NAMALWA (cell line): ENCODE data around the gene GTF2F1.
"Not testable (repeated sequence)": the region's sequence is repeated elsewhere in the genome, so short reads cannot be mapped to it uniquely, and the experiment has no call there.

ENCODE experiments used
- DNase-seq: peaks from one replicate; pipeline ENCODE4 v3.0.0-alpha.2; 2015; ENCODE audit warnings: low spot score

Gene GTF2F1

DNA sequence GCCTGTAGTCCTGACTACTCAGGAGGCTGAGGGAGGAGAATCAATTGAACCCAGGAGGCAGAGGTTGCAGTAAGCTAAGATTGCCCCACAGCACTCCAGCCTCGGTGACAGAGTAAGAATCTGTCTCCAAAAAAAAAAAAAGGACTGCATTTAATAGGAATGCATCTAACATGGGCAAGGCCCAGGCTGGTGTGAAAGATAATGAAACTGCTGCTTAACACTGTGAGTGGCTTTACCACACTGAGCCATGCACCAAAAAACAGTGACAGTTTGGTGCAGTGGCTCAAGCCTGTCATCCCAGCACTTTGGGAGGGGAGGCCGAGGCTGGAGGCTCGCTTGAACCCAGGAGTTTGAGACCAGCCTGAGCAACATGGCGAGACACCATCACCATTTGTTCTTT is 8.6 kb downstream of the GTF2F1 start:
- DNase-seq = no peak

DNA sequence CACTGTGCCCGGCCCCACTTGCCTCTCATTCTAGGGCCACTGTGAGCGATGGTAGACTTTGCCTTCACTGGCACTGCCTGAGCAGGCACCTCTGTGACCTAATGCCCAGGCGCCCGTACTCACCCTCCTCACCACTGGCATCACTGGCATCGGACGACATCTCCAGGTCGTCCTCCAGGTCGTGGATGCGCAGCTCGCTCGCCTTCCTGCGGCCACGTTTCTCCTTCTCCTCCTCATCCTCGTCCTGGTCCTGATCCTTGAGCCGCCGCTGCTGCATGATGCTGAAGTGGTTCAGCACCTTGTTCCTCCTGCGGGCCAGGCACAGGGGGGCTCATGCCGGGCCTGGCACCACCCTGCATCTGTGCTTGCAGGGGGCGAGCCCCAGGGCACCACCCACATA is 9.8 kb downstream of the GTF2F1 start:
- no peak for DNase-seq

DNA sequence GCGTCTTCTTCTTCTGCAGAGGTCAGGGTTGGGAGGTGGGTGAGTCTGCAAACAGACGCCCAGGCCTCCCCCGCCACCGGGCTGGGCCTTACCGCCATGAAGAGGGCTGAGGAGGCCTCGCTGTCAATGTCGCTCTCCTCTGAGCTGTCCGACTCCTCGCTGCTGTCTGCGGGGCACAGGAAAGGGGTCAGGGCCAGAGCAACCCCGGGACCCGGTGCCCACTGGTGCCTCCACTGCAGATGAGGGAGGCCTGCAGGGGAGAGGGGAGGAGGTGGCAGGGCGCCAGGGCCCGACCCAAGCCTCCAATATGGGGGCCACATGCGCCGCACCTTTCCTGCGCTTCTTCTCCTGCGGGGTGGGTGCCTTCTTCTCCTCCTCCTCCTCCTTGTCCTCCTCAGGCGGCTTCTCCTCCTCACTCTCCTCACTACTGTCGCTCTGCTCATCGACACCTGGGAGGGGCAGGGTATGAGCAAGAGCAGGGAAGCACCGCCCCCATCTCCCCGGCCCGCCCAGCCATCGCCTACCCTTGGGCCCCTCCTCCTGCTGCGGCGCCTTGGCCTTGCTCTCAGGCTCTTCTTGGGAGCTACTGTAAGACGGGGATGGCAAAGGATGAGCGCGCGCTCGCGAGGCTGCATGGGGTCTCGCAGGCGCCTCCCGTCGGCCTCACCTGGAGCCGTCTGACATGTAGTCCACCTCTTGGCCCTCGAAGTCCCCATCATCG is 11.8 kb downstream of the GTF2F1 start:
- no peak for DNase-seq

DNA sequence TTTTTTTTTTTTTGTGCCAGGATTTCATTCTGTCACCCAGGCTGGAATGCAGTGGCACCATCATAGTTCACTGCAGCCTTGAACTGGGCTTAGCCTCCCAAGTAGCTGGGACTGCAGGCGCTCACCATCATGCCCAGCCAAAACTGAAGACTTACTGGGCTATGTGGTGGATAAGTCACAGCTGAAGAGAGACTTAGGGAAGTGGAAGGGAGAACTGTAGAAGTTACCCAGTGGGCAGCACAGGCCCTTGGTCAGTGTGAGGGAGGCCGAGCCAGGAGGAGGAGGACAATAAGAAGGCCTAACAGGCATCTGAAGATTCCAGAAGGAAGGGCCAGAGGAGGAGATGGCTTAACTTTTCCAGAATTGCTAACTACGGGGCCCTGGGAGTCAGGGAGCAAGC is 13.2 kb downstream of the GTF2F1 start:
- no peak for DNase-seq

DNA sequence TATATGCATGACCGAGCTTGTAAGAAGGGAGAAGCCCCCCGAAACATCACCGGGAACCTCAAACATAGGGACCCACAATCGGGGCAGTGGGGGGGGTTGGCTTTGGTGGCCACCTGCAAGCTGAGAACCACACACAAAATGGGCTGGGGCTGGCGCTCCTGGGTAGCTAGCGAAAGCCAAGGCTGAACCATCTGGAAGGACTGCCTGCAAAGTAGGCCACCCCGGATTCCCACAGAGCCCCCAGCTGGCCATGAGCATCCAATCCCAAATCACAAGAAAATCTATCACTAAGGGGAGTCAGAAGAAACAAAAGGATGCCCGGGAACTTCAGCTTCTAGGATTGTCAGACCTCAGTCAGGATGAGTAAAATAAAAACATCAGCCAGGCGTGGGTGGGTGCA is 14.5 kb downstream of the GTF2F1 start:
- no peak for DNase-seq

DNA sequence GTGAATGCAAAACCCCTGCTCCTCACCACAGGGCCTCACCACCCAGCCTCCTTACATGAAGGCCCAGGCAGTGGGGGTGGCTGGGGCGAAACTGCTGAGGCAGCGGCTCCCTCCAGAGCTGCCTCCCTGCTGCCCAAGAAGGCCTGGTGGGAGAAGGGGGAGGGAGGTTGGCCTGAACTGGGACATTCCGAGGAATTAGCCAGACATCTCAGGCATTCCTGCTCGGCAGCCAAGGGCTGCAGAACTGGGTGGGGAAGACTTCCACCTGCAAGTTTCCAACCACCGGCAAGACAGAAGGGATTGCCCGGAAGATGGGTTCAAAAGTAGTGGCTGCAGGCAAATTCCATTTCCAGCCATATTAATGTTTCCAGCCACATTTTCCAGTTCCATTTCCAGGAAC is 14.9 kb downstream of the GTF2F1 start:
- DNase-seq = no peak

DNA sequence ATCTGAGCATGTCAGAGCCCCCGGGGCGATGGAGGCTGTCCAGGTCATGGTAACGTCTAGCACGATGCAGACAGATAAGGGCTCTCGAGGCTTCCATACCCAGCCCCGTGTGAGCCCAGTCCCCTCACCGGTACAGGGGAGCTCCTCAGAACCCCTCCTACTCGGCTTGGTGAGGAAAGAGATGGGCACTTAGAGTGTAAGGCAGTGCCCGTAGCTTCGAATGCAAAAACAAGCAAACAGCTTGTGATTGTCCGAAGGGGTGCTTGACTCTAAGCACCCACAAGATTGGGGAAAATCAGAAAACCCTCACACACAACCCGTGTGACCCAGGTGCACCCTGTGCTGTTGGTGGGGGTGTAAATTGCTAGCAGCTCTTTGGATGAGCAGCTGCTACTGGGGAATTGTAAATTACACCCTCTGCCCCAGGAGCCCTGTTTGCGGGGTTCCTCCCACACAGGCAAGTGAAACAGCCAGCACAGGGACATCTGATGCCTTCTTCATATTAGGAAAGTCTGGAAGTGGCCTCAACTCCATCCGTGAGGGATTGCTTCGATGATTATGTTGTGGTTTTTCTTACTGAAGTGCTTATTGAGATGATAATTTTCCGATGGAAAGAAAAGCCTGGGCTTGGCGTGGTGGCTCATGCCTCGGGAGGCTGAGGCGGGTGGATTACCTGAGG is 16.3 kb downstream of the GTF2F1 start:
- DNase-seq = no peak

DNA sequence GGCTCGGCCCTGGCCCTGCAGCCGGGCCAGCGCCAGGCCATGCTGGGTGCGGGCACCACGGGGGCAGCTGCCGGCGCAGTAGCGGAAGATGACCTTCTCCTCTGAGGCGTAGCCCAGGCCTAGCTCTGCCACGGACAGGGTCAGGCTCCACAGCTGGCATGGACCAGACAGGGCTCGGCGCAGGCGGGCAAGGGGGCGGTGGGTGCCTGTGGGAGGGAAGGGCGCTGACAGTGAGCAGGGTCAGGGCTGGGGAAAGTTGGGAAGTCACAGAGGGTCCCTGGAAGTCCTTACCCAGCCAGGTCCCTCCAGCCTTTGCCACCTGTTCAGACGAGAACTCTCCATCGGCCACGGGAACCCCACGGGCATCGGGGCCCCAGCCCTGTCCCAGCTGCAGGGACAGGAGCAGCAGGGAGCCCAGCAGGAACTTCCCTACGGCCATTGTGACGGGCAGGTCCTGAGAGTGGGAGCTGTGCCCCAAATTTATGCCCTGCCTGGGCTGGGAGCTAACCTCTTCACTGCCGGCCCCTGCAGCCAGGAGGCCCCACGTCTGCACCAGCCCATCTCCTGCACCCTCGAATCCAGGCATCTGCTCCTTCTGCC is 17.5 kb downstream of the GTF2F1 start, which contains the start of gene PSPN:
PSPN (minus strand) TSS at position 523 of the 600 bp plus-strand sequence; CDS start at position 439, 84 bp downstream.
- no peak for DNase-seq

DNA sequence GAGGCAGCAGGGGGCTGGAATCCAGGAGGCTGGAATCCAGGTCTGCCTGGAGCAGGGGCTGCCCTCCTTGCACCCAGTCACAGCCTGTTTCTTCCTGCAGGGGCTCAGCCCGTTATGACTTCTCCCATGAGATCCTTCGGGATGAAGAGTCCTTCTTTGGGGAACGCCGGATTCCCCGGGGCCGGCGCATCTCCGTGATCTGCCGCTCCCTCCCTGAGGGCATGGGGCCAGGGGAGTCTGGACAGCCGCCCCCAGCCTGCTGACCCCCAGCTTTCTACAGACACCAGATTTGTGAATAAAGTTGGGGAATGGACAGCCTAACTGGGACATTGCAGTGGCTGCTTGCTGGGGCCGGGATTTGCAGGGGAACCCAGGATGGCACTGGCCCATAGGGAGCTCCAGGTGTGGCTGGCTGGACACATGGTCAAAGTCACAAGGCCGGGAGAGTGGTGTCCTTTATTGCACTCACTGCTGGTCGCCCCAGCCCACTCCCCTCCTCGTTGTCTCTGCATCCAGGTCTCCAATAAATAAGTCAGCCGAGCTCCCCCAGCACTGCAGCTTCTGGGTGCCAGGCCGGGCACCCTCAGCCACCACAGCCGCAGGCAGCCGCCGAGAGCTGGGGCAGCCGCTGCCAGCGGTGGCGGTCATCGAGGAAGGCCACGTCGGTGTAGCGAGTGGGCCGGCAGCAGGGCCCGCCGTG is 18.1 kb downstream of the GTF2F1 start:
- DNase-seq = no peak

DNA sequence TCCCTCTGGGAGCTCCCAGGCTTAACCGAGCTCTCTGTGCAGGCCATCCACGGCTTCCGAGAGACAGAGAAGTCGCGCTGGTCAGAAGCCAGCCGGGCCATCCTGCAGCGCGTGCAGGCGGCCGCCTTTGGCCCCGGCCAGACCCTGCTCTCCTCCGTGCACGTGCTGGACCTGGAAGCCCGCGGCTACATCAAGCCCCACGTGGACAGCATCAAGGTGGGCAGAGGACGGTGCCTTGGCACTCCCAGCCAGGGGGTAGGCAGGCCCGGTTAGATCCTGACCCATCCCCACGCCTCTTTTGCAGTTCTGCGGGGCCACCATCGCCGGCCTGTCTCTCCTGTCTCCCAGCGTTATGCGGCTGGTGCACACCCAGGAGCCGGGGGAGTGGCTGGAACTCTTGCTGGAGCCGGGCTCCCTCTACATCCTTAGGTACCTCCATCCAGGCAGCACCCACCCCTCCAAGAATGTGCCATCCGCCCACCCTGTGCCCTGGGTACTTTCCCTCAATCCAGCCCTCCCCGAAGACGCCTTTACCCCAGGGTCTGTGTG is 18.7 kb downstream of the GTF2F1 start:
- no peak for DNase-seq

DNA sequence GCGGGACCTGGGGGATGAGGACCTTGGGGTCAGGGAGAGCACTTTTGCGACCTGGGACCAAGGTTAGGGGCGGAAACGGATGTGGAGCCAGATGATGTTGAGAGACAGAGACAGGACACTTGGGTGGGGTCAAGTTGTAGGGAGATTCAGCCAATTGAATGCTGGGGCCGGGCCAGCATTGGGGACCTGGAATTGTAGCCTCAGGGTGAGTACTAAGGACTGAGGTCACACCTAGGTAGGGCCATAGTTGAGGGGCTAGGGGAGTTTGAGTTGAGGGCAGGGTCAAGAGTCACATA is 19.2 kb downstream of the GTF2F1 start:
- DNase-seq = no peak

DNA sequence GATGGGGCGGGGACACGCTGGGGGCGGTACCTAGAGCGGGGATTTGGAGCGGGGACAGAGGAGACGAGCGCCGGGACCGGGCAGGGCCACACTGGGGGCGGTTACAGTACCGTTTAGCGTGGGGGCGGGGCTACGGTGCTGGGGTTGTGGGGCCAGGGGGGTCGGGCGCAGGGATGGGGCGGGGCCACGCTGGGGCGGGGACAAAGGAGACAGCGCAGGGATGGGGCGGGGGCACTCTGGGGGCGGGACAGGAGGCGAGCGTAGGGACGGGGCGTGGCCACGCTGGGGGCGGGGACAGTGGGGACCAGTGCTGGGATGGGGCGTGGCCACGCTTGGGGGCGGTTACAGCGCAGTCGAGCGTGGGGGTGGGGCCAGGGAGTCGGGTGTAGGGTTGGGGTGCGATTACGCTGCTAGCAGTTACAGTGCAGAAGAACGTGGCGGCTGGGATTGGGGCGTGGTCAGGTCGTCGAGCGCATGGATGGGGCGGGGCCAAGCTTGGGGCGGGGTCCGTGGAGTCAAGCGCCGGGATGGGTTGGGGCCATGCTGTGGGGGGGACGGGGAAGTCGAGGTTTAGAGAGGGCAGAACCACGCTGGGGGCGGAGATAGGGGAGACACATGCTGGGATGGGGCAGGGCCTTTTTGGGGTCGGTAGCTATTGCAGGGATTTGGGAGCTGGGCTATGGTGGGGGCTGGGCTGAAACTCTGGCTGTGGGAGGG is 19.7 kb downstream of the GTF2F1 start:
- DNase-seq = peak; percentile 97

DNA sequence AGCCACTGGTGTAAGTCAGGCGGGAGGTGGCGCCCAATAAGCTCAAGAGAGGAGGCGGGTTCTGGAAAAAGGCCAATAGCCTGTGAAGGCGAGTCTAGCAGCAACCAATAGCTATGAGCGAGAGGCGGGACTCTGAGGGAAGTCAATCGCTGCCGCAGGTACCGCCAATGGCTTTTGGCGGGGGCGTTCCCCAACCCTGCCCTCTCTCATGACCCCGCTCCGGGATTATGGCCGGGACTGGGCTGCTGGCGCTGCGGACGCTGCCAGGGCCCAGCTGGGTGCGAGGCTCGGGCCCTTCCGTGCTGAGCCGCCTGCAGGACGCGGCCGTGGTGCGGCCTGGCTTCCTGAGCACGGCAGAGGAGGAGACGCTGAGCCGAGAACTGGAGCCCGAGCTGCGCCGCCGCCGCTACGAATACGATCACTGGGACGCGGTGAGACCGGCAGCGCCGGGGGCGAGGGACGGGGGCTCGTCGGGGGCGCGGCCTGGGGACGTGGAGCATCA is 20.3 kb downstream of the GTF2F1 start, which contains the start of gene ALKBH7:
ALKBH7 (plus strand) TSS at position 201 of the 502 bp plus-strand sequence; CDS start at position 228, 27 bp downstream.
- DNase-seq = peak; percentile 100

DNA sequence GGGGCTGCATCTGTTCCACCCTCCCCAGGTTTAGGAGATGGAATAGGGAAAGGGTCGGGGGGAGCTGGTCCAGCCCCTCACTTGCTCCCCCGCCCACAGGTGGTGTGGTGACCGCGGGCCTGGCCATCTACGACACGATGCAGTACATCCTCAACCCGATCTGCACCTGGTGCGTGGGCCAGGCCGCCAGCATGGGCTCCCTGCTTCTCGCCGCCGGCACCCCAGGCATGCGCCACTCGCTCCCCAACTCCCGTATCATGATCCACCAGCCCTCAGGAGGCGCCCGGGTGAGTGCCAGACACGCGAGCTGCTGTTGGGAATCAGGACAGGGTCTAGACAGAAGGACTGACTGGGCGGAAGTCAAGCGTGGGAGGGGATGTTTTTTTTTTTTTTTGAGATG is 28.6 kb downstream of the GTF2F1 start:
- no peak for DNase-seq

DNA sequence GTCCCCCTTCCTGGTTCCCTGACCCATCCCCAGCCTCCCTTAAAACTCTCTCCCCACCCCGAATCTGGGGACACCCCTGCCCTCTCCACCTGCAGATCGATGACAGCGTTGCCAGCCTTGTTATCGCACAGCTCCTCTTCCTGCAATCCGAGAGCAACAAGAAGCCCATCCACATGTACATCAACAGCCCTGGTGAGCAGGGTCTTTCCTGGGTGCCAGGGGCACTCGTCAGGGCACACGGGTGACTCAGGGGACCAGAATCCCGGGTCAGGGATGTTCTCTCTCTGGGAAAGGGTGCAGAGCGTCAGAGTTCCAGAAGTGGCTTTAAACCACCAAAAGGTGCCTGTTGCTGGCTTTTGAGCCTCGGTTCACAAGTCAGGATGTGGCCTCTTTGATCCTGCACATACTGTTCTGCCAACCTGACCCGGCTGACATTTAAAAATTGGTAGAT is 30.6 kb downstream of the GTF2F1 start:
- no peak for DNase-seq

DNA sequence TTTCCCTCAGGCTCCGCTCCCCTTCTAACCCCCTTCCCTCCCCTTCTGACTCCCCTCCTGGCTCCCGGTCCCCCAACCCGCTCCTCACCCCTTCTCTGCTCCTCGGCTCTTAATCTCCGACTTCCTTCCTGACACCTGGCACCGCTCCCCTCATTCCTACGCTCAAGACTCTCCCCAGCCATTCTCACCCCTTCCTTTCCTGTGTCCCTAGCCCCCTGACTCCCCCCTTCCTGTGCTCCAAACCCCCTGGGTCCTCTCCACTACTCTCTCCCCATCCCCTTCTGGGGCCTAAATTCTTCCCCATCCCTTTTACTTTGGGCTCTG is 31.0 kb downstream of the GTF2F1 start:
- no peak for DNase-seq

DNA sequence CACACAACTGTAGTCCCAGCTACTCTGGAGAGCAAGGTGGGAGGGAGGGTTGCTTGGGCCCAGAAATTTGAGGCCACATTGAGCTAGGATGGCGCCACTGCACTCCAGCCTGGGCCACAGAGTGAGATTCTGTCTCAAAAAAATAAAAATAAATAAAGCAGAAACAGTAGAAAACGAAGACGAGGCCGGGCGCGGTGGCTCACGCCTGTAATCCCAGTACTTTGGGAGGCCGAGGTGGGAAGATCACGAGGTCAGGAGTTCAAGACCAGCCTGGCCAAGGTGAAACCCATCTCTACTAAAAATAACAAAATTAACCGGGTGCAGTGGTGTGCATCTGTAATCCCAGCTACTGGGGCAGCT is 32.1 kb downstream of the GTF2F1 start:
- not testable (repeated sequence) for DNase-seq

DNA sequence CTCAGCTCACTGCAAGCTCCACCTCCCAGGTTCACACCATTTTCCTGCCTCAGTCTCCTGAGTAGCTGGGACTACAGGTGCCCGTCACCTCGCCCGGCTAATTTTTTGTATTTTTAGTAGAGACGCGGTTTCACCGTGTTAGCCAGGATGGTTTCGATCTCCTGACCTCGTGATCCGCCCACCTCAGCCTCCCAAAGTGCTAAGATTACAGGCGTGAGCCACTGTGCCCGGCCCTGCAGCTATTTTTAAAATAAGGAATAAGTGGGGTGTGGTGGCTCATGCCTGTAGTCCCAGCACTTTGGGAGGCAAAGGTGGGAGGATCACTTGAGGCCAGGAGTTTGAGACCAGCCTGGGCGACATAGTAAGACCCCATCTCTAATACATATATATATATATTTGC is 32.5 kb downstream of the GTF2F1 start:
- not testable (repeated sequence) for DNase-seq

DNA sequence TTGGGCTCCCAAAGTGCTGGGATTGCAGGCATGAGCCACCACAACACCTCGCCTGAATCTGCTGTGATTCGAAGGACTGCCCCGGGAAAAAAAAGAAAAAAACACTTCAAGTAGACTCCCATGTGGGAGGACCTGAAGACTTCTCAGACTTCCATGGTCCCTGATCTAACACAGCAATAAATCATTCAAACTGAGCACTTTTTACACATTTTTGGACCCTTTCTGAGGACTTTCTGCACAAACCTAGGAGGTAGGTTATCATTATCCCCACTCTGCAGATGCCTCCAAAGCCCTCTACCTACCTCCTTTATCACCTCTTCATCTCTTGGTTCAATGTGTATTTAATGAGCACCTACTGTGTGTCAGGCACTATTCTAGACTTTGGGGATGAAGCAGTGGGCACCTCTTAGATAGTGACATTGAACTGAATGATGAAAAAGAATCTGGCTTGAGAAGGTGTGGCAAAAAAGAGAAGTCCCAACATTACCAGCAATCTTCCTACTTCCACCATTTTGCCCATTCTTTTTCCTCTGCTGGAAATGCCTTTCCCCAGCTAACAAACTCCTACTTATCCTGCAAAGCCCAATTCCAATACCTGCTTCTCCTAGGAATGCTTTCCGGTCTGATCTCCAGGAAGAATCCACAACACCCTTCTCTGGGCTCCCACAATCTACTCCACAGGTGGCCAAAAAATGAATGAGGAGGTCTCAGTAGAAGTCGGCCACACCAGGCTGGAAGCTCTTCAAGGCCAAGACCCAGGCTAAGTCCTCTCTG is 33.2 kb downstream of the GTF2F1 start:
- no peak for DNase-seq

DNA sequence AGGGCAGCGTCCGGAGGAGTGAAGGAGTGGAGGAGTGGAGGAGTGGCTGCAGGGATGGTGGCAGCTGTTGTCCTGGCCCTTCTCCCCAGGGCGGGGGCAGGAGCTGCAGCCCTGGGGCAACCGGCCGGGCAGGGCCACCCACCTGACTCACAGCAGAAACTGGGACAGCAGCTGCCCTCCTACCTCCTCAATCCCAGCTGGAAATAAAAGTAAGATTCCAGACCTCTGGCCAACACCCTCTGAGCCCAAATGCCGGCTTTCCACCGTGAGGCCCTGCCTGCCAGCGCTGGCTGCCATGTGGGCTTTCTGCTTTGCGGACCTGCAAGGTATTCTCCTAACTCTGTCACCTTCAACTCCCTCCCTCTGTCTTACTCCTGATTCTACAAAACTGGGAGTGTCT is 35.0 kb downstream of the GTF2F1 start:
- no peak for DNase-seq

DNA sequence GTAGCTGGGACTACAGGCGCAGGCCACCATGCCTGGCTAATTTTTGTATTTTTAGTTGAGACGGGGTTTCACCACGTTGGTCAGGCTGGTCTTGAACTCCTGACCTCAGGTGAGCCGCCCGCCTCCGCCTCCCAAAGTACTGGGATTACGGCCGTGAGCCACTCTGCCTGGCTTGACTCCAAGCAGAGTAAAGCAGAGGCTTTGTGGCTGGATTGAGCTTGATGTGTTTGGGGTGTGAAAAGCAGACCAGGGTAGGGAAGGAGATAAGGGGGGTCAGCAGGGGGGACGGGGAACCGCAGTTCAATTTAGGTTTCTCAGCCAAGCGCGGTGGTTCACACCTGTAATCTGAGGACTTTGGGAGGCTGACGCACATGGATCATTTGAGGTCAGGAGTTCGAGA is 35.8 kb downstream of the GTF2F1 start:
- no peak for DNase-seq
